Transverse colon (tissue), 3 donors: ENCODE data around the gene B4GALNT3.

ENCODE experiments used
- EP300 ChIP-seq: sonication (generic); formaldehyde crosslinking; IDR thresholded peaks from one replicate; pipeline ENCODE4 v1.6.1; 2017; ENCODE audit warnings: antibody characterized with exemption, low read depth
- POLR2A ChIP-seq: fragments of 450-650 bp; IDR thresholded peaks from one replicate; pipeline ENCODE4 v1.6.1; 2016; ENCODE audit warnings: antibody characterized with exemption, mild to moderate bottlenecking, moderate library complexity
- TF ChIP-seq, protein P1 (sequence below), 5 experiments: fragments of 200-600 bp in 3 of 5; fragments of 450-650 bp in 2 of 5; sonication (generic) in 3 of 5; IDR thresholded peaks; 1 replicate in 2 of 5; 2 replicates in 3 of 5; pipeline ENCODE4 v1.5.1; 2016 to 2017; ENCODE audit warnings: antibody characterized with exemption in 5 of 5, inconsistent platforms in 3 of 5, mild to moderate bottlenecking in 2 of 5, moderate library complexity in 1 of 5

DNA sequence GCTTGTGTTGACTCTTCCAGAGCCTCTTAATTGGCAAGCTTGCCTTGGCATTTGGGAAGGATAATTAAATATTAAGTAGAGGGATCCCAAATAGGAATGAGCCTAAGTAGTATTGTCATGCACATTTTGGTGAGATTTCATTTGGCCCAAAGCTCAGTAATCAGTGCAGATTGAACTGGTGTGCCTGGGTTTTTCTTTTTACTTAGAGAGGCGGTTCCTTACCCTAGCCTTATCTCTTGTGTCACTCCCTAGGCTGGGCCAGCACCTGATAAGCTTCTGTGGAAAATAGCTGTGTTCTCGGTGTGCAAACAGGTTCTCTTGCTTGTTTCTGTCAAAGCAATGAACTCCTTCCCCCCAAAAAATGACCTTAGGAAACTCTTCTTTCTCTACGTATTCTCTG lies 9.3 kb upstream of the B4GALNT3 start:
- TF ChIP-seq, protein P1, sequence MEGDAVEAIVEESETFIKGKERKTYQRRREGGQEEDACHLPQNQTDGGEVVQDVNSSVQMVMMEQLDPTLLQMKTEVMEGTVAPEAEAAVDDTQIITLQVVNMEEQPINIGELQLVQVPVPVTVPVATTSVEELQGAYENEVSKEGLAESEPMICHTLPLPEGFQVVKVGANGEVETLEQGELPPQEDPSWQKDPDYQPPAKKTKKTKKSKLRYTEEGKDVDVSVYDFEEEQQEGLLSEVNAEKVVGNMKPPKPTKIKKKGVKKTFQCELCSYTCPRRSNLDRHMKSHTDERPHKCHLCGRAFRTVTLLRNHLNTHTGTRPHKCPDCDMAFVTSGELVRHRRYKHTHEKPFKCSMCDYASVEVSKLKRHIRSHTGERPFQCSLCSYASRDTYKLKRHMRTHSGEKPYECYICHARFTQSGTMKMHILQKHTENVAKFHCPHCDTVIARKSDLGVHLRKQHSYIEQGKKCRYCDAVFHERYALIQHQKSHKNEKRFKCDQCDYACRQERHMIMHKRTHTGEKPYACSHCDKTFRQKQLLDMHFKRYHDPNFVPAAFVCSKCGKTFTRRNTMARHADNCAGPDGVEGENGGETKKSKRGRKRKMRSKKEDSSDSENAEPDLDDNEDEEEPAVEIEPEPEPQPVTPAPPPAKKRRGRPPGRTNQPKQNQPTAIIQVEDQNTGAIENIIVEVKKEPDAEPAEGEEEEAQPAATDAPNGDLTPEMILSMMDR (IDR thresholded peaks at IDR 0.05), result no peak
- TF ChIP-seq POLR2A, result no peak
- TF ChIP-seq EP300, result no peak
